ENCODE data around the gene CDH2.
A peak's percentile ranks its signal among the peaks of the same experiment; 100 is the strongest.

CDH2 gene

DNA sequence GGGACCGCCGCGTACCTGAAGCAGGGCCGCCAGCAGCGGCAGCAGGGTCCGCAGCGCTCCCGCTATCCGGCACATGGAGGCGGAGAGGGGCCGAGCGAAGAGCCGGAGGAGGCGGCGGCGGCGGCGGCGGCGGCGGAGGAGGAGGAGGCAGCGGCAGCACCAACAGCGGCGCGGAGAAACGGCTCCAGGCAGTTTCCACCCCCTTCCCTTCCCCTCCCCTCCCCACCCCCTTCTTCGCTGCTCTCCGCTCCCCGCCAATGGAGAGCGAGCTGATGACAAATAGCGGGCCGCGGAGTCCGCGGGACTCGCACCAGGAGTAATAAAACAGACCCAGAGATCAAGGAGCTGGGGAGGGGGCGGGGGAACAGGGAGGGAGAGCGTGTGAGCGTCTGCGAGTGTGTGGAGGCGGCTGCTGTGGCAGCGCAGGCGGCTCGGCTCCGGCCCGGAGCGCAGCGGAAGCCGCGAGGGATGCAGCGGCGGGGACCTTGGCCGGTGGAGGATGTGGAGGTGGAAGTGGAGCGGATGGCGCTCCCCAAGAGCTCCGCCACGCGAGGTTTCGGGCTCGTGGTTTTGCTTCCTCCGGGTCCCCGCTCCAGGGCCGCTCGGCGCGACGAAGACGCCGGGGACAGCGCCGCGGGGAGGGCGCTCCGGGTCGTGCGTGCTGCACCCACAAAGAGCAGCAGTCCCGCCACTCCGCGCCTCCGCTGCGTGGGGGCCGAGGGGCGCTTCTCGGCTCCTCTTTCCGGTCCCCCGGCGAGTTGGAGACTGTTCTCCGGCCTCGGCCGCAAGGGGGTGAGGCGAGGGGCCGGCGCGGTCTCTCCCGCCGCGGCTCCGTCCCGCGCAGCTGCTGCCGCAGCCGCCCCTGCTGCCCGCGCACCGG is at the start of gene CDH2:
CDH2 (minus strand) TSS at position 183 of the 880 bp plus-strand sequence; CDS start at position 75, 108 bp downstream.
- DNase-seq: peak; percentile 88

DNA sequence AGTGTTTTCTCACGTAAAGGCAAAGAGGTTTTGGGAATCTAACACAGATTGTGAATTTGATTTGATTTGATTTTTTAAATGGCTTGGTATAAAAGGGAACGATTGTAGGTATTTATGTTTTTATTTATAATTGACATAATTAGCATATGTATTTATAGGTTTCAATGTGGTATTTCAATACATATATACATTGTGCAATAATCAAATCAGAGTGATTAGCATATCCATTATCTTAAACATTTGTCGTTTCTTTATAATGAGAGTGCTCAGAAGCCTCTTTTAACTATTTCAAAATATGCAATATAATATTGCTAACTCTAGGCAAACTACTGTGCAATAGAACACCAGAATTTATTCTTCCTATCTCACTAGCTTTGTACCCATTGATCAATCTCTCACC is 35.1 kb upstream of the CDH2 start:
- no peak for DNase-seq

GRCh38 chr18:28208712-28209265 is 31.9 kb upstream of the CDH2 start:
- no peak for DNase-seq

DNA sequence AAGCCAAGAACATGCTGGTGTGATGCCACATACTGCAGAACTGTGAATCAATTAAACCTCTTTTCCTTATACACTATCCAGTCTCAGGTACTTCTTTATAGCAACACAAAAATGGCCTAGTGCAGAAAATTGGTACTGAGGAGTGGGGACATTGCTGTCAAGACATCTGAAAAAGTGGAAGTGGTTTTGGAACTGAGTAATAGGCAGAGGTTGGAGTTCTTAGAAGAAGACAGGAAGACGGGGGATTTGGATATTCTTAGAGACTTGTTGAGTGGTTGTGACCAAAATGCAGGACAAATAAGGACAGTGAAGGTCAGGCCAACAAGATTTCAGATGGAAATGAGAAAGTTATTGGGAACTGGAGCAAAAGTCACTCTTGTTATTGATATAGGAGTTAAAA is 31.3 kb upstream of the CDH2 start:
- DNase-seq: no peak

DNA sequence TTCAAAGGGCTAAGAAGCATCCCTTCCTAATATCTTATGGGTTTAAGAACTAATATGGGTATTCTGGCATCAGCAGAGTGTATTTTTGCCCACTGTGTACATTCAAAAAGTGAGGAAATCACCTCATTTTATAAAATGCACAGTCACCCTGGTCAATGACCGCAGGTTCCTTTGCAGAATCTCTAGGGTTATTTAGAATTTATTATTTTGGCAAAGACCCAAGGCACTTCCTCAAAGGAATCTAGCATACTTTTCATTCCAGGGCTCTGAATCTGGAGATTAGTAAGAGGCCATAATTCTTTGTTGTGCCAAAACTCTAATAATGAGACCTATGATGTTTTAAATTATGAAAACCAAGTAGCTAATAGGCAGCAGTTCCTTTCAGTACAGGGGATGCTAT is 27.2 kb upstream of the CDH2 start:
- DNase-seq: no peak

DNA sequence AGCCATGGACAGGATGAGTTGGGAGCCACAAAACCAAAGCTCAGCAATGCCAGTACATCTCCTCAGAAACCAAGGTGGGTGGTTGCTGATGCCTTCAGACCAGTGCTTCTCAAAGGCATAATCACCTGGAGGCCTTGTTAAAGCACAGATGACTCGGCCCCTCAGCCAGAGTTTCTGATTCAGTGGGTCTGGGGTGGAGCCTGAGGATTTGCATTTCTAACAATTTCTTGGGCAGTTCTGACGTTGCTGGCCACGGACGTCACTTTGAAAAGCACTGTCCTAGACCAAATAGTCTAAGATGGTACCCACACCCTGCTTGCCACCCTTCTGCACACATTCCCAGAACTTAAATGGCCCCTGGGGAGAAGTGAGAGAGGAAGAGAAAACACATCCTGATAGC is 24.1 kb upstream of the CDH2 start:
- DNase-seq: no peak

- DNase-seq: no peak
Measured at GRCh38 chr18:28198620-28199019, 21.7 kb upstream of the CDH2 start.

DNA sequence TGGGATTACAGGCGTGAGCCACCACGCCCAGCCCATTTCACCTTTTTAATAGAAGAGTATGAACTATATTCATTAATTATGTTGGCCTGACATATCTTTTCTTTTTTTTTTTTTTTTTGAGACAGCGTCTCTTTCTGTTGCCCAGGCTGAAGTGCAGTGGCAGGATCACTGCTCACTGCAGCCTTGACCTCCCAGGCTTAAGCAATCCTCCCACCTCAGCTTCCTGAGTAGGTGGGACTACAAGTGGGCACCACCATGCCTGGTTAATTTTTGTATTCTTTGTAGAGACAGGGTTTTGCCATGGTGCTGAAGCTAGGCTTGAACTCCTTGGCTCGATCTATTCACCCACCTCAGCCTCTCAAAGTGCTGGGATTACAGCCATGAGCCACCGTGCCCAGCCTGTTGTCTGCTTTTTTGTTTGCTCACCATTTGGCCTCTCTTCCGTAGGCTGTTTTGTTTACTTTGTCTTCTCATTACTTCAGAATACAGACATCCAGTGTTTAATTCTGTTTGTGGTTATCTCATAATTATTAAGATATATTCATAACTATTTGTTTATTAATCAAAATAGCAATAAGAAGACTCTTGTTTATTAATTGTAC is 16.3 kb upstream of the CDH2 start:
- DNase-seq: no peak

DNA sequence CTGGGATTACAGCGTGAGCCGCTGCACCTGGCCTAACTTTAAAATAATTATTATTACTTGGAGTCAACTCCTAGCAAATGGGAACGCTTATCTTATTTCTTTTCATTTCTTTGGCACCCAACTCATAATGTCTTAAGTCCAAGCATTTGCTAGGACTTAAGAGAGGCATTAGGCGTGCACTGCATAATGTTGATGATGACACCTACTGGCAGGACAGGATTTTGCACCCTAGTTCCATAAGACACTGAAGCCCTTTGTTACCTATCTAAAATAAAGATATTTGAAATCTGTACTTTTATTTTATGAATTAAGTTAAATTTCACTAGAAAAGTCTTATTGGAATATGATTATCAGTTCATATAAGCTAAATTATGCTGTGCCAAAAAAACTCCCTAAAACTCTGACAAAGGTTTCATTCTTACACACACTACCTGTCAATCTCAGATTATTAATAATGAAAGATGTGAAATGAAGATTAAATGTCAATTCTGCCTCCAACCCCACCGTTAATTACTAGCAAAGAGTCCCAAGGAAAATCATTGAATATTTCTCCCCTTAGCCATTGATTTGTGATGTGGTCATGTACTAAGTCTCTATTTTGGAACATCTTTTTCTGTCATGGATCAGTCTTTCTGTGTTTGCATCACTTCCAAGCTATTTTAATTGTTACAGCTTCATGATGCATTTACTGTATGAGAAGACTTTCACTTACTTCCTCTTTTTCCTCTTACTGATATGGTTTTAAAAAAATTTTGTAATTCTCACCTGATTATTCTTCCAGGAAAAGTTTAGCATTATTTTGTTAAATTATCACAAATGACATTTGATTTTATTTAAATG is 12.7 kb upstream of the CDH2 start:
- peak; percentile 67 for DNase-seq

- DNase-seq: peak; percentile 14
Measured at GRCh38 chr18:28185121-28185520, 8.2 kb upstream of the CDH2 start.

DNA sequence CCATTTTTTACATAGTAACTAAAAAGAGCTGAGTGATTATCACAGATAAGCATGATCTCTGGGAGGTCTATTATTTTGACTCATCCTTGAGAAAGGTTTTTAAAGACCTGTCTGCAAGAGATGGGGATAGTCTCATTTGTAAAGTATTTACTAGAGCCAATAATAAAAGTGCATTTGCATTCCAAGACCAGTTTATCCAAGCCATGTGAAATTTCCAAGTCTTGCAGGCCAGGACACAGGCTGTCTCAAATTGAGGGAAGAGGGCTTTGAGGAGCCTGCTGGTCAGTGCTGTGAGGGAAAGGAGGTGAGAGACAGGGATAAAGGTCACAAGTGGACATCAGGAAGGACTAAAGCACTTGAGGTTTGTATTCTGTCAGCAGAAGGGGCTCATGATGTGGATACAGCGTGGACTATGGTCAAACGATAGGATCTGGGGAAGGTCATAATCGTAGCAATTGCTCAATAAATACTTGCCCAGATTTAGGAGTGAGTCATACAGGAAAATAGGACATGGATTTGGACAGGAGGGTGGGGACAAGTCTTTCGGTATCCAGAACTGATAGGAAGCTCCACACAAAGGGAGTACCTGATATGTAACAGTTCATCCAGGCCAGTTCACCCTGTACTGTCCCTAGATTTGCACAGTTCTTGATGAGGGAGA is 6.6 kb upstream of the CDH2 start:
- no peak for DNase-seq

- no peak for DNase-seq
Measured at GRCh38 chr18:28181616-28182015, 4.7 kb upstream of the CDH2 start.

GRCh38 chr18:28178720-28179119 is 1.8 kb upstream of the CDH2 start:
- no peak for DNase-seq

DNA sequence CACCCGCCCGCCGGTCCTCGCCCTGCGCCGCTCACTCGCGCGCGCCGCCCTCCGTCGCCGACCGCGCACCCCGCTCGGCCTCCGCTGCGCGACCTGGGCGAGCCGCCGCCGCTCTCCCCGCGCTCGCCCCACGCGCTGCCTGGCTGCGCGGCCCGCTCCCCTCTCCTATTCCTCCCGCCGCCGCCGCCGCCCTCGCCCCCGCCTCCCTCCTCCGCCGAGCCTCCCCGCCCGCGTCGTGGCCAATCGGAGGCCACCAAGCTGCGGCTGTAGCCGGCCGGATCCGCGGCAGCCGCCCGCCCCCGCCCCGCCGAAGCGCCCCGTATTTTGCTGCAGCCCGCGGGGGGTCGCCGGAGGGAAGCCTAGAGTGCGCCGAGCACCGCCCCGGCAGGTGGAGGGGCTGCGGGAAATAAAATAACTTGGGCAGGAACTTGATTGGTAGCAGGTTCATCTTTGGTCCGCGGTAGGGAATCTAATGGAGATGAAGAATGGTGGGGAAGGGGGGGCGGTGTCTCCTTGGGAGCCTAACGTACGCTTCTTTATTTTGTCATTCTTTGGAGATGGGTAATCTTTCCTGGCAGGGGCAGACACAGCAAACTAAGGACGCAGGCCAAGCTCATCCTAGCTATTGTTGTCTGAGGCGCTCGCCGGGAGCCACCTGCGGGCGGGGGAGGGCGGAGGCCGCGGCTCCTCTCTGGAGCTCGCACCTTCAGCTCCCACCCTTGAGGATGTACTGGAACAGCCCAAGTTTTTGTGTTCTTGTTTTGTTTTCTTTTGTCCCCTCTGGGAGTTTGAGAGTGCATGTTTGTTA is 1.1 kb upstream of the CDH2 start:
- peak; percentile 87 for DNase-seq

- DNase-seq: no peak
Measured at GRCh38 chr18:28176698-28176947, 307 bp downstream of the CDH2 start.

- DNase-seq: peak; percentile 69
Measured at GRCh38 chr18:28175930-28176697, 816 bp downstream of the CDH2 start.

DNA sequence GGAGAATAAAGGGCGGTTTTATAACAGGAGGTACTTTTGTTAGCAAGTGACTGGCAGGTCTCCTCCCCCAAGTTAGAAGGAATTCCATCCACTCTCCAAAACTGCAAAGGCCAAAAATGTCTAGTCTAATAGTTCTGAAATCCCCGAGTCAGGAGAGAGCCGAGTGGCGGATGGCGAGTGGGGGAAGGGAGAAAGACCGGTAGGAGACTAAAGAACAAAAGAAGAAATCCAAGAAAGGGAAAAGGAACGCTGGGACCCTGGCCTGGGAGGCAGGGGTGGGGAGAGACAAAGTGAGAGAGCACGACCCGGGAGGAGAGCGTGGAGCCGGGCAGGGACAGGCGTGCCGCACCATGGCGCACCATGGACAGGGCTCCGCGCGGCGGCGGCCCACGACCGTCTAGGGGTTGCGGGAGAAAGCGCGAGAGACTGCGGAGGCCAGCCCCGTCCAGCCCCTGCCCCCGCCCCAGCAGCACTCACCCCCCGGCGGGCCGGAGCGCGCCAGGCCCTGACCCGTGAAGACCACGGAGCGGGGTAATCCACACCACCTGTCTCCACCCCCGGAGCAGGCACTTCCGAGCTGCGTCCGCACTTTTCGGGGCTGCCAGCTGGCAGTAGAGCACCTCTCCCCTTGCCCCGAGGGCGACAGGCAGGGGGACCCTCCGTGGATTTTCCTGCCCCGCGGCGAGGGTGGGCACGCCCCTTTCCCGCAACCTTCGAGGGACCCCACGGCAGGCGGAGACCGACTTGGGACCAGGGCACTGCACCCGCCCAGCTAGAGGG is 1.6 kb downstream of the CDH2 start:
- peak; percentile 20 for DNase-seq

- DNase-seq: no peak
Measured at GRCh38 chr18:28174181-28174905, 2.6 kb downstream of the CDH2 start.

GRCh38 chr18:28171837-28172236 is 5.1 kb downstream of the CDH2 start:
- DNase-seq: no peak

- no peak for DNase-seq
Measured at GRCh38 chr18:28168725-28169124, 8.2 kb downstream of the CDH2 start.

Data from NCI-H146 (cell line).